Activated naive CD4-positive, alpha-beta T cell treated with anti-CD3 and anti-CD28 coated beads for 36 hours (primary cell): ENCODE data around the gene KMT2A. TPM values are rescaled to one million over a fixed set of nuclear protein-coding genes. Genes with fewer than 3 reads are reported as not detected.

Experiments used
- CTCF ChIA-PET: fragments of 350-600 bp; sonication (Branson Sonifier 250); formaldehyde crosslinking; loops from one replicate; lab custom pipeline; 2021; ENCODE audit warnings: antibody characterized with exemption; lab: Charles Lee
- DNase-seq: peaks from one replicate; pipeline ENCODE4 v3.0.0-alpha.2; 2020
- H3K27ac Mint-ChIP-seq: one replicate; pipeline ENCODE4 v1.8.0; 2021; ENCODE audit warnings: mild to moderate bottlenecking, mixed read lengths
- H3K27me3 Mint-ChIP-seq: one replicate; pipeline ENCODE4 v1.8.0; 2021; ENCODE audit warnings: low read depth, mixed read lengths
- H3K36me3 Mint-ChIP-seq: one replicate; pipeline ENCODE4 v1.8.0; 2021; ENCODE audit warnings: low read depth, mixed read lengths
- H3K4me1 Mint-ChIP-seq: one replicate; pipeline ENCODE4 v1.8.0; 2021; ENCODE audit warnings: low read depth, mixed read lengths
- H3K4me3 Mint-ChIP-seq: one replicate; pipeline ENCODE4 v1.8.0; 2021; ENCODE audit warnings: mild to moderate bottlenecking, moderate library complexity, mixed read lengths
- H3K9me3 Mint-ChIP-seq: one replicate; pipeline ENCODE4 v1.8.0; 2021; ENCODE audit warnings: mixed read lengths
- intact Hi-C: fragments of 100-400 bp; cut with micrococcal nuclease; formaldehyde crosslinking; loops from one replicate; pipeline ENCODE4 v1.15.1; 2023
- total RNA-seq, 2 experiments: library from RNA; stranded (reverse); gene quantifications; one replicate each; pipeline ENCODE4 v1.2.3, GENCODE V29; 2021

KMT2A gene
- total RNA-seq, 2 experiments from 2014 or later = 68.4 to 68.5 TPM

DNA sequence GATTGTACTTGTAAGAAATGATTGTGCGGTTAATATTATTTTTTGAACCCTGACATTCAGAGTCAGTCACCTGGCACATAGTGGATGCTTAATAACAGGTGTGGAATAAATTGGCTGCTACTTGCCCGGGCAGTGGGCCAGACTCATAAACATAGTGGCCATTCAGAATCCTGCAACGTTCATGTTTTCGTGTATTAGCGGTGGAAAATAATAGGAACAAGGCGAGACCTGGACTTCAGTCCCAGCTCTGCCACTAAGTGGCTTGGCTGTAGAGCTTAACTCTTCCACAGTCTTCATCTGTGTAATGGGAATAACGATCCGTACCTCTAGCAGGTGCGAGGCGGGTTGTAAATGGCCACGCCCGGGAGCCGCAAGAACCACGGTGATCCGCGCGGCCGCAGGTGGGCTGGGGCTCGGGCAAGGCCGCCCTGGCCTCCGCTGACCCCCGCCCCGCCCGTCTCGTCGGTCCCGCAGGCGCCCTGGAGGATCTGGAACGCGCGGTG, 93.9 kb downstream of the KMT2A start:
- peak overlapping the region; percentile 70 for H3K4me3 Mint-ChIP-seq
- intact Hi-C loops = loop anchor here (1.0 to 2.0 kb wide), 2 partner anchors 36 to 489 kb away; partner anchors contain the start of genes RPS25 and TRAPPC4
- H3K27me3 Mint-ChIP-seq = no peaks in the 10 kb centered on the region
- no peaks in the 10 kb centered on the region for H3K36me3 Mint-ChIP-seq
- H3K9me3 Mint-ChIP-seq = no peaks in the 10 kb centered on the region
- H3K4me1 Mint-ChIP-seq = peaks cover 30% of the 10 kb centered on the region
- CTCF ChIA-PET = no interaction called here
- no peak overlapping the region for H3K27ac Mint-ChIP-seq
- no peak for DNase-seq

DNA sequence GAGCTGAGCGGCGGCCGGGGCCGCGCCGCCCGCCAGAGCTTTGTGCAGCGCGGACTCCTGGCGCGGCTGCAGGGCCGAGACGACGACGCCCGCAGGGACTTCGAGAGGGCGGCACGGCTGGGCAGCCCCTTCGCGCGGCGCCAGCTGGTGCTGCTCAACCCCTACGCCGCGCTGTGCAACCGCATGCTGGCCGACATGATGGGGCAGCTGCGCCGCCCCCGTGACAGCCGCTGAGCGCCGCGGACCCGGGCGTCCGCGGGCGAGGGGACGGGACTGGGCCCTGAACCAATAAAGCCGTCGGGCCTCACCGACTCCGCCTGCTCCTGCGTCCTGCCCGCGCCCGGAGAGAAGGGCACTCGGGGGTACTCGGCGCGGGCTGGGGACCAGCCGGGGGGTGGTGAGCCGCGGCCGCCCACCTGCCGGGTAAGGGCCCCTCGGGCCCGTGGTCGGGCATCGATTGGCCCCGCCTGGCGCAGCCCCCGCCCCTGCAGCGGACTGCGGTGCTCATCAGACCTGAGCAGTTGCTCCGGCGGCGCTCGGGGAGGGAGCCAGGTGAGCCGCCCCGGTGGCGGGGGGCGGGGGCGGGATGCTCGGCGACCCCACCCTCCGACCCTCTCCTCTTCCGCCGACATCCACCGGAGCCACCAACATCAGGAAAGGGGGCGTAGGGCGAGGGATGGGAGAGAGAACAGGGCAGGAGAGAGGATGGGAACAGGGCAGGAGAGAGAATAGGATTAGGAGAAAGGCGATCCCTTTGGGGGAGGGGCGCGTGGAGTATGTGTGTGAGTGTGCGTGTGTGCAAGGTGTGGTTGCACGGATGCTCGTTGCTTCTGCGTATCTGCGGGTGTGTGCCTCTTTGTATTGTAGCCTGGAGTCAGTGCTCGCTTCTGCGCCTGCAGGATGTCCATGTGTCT, 94.6 kb downstream of the KMT2A start, which contains the start of gene TMEM25:
TSS of gene TMEM25 (plus strand) at position 510 of the 914 bp plus-strand sequence. CDS start 610 bp downstream, outside the sequence.
- peaks cover 30% of the 10 kb centered on the region for H3K4me1 Mint-ChIP-seq
- intact Hi-C loops = loop anchor here (1.0 to 2.0 kb wide), 3 partner anchors 35 to 488 kb away; partner anchors contain the start of genes ATP5MG, RPS25 and TRAPPC4
- no peaks in the 10 kb centered on the region for H3K9me3 Mint-ChIP-seq

DNA sequence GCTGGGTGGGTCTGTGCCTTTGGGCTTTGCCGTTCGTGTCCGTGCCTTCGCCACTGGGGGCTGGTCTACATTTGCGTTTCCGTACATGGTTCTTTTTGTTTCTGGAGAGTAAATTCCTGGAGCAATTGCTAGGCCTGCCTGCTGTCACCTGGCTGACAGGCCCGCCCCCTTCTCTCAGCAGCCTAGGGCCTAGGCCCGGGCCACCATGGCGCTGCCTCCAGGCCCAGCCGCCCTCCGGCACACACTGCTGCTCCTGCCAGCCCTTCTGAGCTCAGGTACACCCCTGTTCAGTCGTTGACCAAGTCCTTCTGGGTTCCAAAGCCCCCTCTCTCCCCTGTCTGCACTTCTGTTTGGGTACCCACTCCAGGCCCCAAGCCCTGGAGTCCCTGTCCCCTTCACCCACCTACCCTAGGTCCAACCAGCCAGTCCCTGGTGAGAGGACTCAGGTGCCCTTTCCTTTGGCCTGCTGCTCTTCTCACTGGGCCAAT, 95.3 kb downstream of the KMT2A start:
- no peaks in the 10 kb centered on the region for H3K9me3 Mint-ChIP-seq
- CTCF ChIA-PET = no interaction called here
- H3K36me3 Mint-ChIP-seq = no peaks in the 10 kb centered on the region
- H3K4me1 Mint-ChIP-seq = peaks cover 28% of the 10 kb centered on the region
- intact Hi-C loops = loop anchor here (1.0 to 2.0 kb wide), 2 partner anchors 130 to 487 kb away; partner anchors contain the start of genes ATP5MG, RPS25 and TRAPPC4
- no peaks in the 10 kb centered on the region for H3K27me3 Mint-ChIP-seq
- no peak for DNase-seq
- H3K4me3 Mint-ChIP-seq = peak overlapping the region; percentile 95
- H3K27ac Mint-ChIP-seq = no peak overlapping the region

More for the DNA sequence above, 94.6 kb downstream of the KMT2A start, which contains the start of gene TMEM25:
- CTCF ChIA-PET = no interaction called here
- Mint-ChIP-seq H3K36me3 (no peaks in the 10 kb centered on the region), H3K27ac (no peak within 1 kb of the TSS), H3K27me3 (no peaks in the 10 kb centered on the region), H3K4me3 (peak within 1 kb of the TSS; percentile 95)
- peak; percentile 75 for DNase-seq

DNA sequence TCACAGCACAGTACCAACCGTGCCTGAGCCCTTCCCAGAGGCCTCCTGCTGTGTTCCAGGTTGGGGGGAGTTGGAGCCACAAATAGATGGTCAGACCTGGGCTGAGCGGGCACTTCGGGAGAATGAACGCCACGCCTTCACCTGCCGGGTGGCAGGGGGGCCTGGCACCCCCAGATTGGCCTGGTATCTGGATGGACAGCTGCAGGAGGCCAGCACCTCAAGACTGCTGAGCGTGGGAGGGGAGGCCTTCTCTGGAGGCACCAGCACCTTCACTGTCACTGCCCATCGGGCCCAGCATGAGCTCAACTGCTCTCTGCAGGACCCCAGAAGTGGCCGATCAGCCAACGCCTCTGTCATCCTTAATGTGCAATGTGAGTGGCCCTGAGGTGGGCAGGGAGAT, 95.8 kb downstream of the KMT2A start:
- Mint-ChIP-seq H3K27ac (no peak overlapping the region), H3K27me3 (no peaks in the 10 kb centered on the region), H3K36me3 (no peaks in the 10 kb centered on the region), H3K9me3 (no peaks in the 10 kb centered on the region), H3K4me1 (peaks cover 28% of the 10 kb centered on the region), H3K4me3 (peak overlapping the region; percentile 95)
- intact Hi-C loops = no loop called here
- CTCF ChIA-PET = no interaction called here
- DNase-seq = no peak

DNA sequence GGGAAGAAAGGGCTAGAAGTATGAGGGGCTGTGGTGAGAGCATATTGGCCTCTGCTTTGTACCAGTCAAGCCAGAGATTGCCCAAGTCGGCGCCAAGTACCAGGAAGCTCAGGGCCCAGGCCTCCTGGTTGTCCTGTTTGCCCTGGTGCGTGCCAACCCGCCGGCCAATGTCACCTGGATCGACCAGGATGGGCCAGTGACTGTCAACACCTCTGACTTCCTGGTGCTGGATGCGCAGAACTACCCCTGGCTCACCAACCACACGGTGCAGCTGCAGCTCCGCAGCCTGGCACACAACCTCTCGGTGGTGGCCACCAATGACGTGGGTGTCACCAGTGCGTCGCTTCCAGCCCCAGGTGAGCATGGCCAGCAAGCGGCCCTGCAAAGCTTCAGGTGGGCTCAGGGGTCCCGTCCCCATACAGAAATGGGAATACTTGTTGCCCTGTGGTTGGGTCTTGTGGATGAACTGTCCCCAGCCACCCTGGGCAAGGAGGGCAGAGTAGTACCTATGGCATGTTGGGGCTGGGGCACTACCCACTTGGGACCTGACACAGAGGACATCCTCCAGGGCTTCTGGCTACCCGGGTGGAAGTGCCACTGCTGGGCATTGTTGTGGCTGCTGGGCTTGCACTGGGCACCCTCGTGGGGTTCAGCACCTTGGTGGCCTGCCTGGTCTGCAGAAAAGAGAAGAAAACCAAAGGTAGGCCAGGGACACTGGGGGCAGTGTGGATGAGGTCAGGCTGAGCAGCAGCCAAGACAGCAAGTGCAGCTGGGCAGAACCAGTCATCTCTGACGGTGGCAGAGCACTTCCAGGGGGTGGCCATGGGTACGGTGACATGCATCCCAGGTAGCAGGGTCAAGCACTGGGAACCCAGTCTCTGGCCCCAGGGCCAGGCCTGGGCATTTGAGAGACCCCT, 96.8 kb downstream of the KMT2A start:
- H3K4me1 Mint-ChIP-seq = peaks cover 25% of the 10 kb centered on the region
- no peaks in the 10 kb centered on the region for H3K27me3 Mint-ChIP-seq
- CTCF ChIA-PET = no interaction called here
- intact Hi-C loops = no loop called here
- no peaks in the 10 kb centered on the region for H3K36me3 Mint-ChIP-seq
- H3K9me3 Mint-ChIP-seq = no peaks in the 10 kb centered on the region
- no peak for DNase-seq
- peak overlapping the region; percentile 4 for H3K4me3 Mint-ChIP-seq
- H3K27ac Mint-ChIP-seq = no peak overlapping the region

DNA sequence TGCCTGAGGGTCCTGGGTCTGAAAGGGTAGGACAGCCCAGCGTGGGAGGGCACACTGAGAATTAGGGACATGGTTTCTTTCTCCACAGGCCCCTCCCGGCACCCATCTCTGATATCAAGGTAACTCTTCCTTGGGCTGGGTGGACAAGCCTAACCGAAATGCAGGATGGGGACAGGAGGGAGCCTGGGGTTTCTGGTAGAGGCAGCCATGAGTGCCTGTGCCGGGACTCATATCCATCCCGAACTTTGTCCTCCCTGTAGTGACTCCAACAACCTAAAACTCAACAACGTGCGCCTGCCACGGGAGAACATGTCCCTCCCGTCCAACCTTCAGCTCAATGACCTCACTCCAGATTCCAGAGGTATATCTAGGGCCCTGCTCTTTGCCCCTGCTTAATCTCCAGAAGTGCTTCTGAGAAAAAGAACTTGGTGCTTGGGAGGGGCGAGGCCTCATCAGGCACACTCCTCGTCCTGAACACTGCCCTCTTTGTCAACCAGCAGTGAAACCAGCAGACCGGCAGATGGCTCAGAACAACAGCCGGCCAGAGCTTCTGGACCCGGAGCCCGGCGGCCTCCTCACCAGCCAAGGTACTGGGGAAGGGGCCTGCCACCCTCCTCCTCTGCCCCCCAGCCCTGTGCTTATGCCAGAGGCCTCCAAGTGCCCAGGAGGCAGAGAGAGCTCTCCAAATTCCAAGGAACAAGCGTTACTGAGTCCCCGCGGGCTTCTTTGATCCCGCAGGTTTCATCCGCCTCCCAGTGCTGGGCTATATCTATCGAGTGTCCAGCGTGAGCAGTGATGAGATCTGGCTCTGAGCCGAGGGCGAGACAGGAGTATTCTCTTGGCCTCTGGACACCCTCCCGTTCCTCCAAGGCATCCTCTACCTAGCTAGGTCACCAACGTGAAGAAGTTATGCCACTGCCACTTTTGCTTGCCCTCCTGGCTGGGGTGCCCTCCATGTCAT, 97.8 kb downstream of the KMT2A start:
- CTCF ChIA-PET = no interaction called here
- Mint-ChIP-seq H3K27me3 (no peaks in the 10 kb centered on the region), H3K4me1 (peaks cover 20% of the 10 kb centered on the region), H3K36me3 (no peaks in the 10 kb centered on the region), H3K4me3 (no peak overlapping the region), H3K9me3 (no peaks in the 10 kb centered on the region), H3K27ac (no peak overlapping the region)
- intact Hi-C loops = no loop called here
- DNase-seq = no peak

DNA sequence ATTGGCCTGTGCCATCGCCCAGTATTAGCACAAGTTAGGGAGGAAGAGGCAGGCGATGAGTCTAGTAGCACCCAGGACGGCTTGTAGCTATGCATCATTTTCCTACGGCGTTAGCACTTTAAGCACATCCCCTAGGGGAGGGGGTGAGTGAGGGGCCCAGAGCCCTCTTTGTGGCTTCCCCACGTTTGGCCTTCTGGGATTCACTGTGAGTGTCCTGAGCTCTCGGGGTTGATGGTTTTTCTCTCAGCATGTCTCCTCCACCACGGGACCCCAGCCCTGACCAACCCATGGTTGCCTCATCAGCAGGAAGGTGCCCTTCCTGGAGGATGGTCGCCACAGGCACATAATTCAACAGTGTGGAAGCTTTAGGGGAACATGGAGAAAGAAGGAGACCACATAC, 99.0 kb downstream of the KMT2A start:
- H3K27ac Mint-ChIP-seq = no peak overlapping the region
- H3K4me1 Mint-ChIP-seq = peaks cover 8% of the 10 kb centered on the region
- CTCF ChIA-PET = no interaction called here
- no peaks in the 10 kb centered on the region for H3K27me3 Mint-ChIP-seq
- no peaks in the 10 kb centered on the region for H3K9me3 Mint-ChIP-seq
- intact Hi-C loops = no loop called here
- DNase-seq = no peak
- peaks cover 2% of the 10 kb centered on the region for H3K36me3 Mint-ChIP-seq
- no peak overlapping the region for H3K4me3 Mint-ChIP-seq

DNA sequence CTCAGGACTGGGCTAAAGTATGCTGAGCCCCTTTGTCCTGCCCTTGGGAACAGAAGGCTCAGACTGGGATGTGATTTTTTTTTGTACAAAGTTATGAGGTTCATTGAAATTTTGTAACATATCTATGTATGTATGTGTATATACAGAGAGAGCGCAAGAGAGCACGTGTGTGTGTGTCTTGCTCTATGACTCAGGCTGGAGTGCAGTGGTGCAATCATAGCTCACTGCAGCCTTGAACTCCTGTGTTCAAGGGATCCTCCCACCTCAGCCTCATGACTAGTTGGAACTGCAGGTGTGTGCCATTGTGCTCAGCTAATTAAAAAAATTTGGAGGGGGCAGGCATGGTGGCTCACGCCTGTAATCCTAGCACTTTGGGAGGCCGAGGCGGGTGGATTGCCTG, 100.4 kb downstream of the KMT2A start:
- H3K4me3 Mint-ChIP-seq = no peak overlapping the region
- no peaks in the 10 kb centered on the region for H3K27me3 Mint-ChIP-seq
- DNase-seq = no peak
- peaks cover 3% of the 10 kb centered on the region for H3K4me1 Mint-ChIP-seq
- H3K27ac Mint-ChIP-seq = no peak overlapping the region
- no peaks in the 10 kb centered on the region for H3K9me3 Mint-ChIP-seq
- intact Hi-C loops = no loop called here
- CTCF ChIA-PET = interaction anchor here (0.7 kb wide), 1 partner anchor 236 kb away, joined by 3 read pairs; no protein-coding TSS in a partner anchor
- H3K36me3 Mint-ChIP-seq = peaks cover 3% of the 10 kb centered on the region

DNA sequence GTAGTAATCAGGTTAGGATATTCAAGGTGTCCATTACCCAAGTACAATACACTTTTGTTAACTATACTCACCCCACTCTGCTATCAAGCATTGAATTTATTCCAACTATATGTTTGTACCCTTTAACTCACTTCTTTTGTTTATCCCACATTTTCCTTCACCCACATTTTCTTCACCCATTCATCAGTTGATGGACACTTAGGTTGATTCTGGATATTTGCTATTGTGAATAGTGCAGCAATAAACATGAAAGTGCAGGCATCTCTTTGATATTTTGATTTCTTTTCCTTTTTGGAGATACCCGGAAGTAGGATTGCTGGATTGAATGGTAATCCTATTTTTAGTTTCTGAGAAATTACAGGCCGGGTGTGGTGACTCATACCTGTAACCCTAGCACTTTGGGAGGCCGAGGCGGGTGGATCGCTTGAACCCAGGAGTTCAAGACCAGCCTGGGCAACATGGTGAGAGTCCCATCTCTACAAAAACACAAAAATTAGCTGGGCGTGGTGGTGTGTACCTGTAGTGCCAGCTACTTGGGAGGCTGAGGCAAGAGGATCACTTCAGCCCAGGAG, 101.2 kb downstream of the KMT2A start:
- Mint-ChIP-seq H3K27me3 (no peaks in the 10 kb centered on the region), H3K4me3 (no peak overlapping the region), H3K27ac (no peak overlapping the region), H3K4me1 (no peaks in the 10 kb centered on the region), H3K9me3 (no peaks in the 10 kb centered on the region), H3K36me3 (peaks cover 3% of the 10 kb centered on the region)
- CTCF ChIA-PET = no interaction called here
- intact Hi-C loops = no loop called here
- DNase-seq = no peak

DNA sequence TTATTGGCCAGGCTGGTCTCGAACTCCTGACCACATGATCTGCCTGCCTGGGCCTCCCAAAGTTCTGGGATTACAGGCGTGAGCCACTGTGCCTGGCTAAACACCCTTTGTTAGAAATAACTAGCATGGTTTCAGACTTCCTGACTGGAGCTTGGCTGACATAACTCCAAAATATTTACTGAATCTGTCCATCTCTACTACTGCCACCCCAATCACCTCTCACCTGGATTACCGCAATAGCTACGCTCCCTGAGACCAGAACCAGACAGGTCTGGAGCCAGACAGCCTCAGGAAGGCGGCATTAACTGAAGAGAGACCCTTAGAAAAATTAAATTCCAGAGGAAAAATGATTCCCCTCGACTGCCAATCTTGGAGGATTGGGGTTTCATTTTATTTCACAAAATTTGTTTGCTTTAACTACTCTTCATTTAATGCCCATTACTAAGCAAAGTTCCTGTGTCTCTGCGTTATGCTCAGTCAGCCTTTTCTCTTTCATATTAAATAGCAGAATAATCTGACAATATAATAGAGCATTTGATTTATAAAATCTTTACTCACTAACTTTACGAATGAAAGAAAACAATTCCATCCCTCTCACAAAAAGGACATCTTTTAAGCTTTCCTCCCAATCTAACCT, 107.8 kb downstream of the KMT2A start:
- Mint-ChIP-seq H3K9me3 (no peaks in the 10 kb centered on the region), H3K4me3 (no peak overlapping the region), H3K27me3 (no peaks in the 10 kb centered on the region), H3K27ac (no peak overlapping the region), H3K36me3 (peaks cover 4% of the 10 kb centered on the region), H3K4me1 (no peaks in the 10 kb centered on the region)
- DNase-seq = no peak
- intact Hi-C loops = no loop called here
- CTCF ChIA-PET = interaction anchor here (0.7 kb wide), 1 partner anchor 26 kb away, joined by 3 read pairs; no protein-coding TSS in a partner anchor
